WTC11 (cell line): ENCODE results near the gene MYBPH.

Experiments
- CTCF ChIP-seq: fragments of 200-600 bp; IDR thresholded peaks from 2 replicates; pipeline ENCODE4 v1.8.0; 2022; ENCODE audit warnings: antibody characterized with exemption
- SMAD3 ChIP-seq: sonication (generic); formaldehyde crosslinking; IDR thresholded peaks from 2 replicates; pipeline ENCODE4 v1.8.0; 2022; ENCODE audit warnings: missing genetic modification reagents, mild to moderate bottlenecking, borderline replicate concordance

GRCh38 chr1:203150511-203151297 lies 24.9 kb downstream of the MYBPH start:
- TF ChIP-seq CTCF (no peak), SMAD3 (CRISPR knock-in tag) (no peak)
